ENCODE measurements around the gene RAD21L1. TPM values are rescaled to one million over a fixed set of nuclear protein-coding genes. Genes with fewer than 3 reads are reported as not detected.

RAD21L1 gene
- polyA plus RNA-seq (2013, experiment 1 of 2): 0.88 TPM
- 0.66 TPM for polyA plus RNA-seq (2013, experiment 2 of 2)

GRCh38 chr20:1225783-1226654 lies at the start of gene RAD21L1:
RAD21L1 (plus strand) TSS chr20:1226044; CDS start chr20:1228454, 2,410 bp downstream.
- 0% methylated on average over 40 to 52 of the region's 88 CpGs for WGBS, 2 experiments (ENCODE audit: insufficient coverage in 2 of 2)
- Histone ChIP-seq H3K4me3 (ENCODE audit: extremely low read depth, insufficient read depth, low read length, poor library complexity, severe bottlenecking) (peak within 1 kb of the TSS; percentile 51), H3K36me3 (ENCODE audit: control insufficient read depth, insufficient read depth, low read length) (no peaks in the 10 kb centered on the region), H3K9me3 (ENCODE audit: control insufficient read depth, low read length) (no peaks in the 10 kb centered on the region), H3K4me1 (ENCODE audit: control insufficient read depth, insufficient read depth, low read length, poor library complexity, severe bottlenecking) (no peaks in the 10 kb centered on the region), H3K27ac (ENCODE audit: low read depth, low read length, severe bottlenecking) (peak within 1 kb of the TSS; percentile 78)

- 65 to 68% methylated on average over 5 of the region's 5 CpGs for WGBS, 2 experiments (ENCODE audit: insufficient coverage in 2 of 2)
- Histone ChIP-seq H3K4me3 (ENCODE audit: extremely low read depth, insufficient read depth, low read length, poor library complexity, severe bottlenecking) (no peak overlapping the region), H3K36me3 (ENCODE audit: control insufficient read depth, insufficient read depth, low read length) (peaks cover 21% of the 10 kb centered on the region), H3K27ac (ENCODE audit: low read depth, low read length, severe bottlenecking) (no peak overlapping the region), H3K9me3 (ENCODE audit: control insufficient read depth, low read length) (no peaks in the 10 kb centered on the region), H3K4me1 (ENCODE audit: control insufficient read depth, insufficient read depth, low read length, poor library complexity, severe bottlenecking) (peaks cover 6% of the 10 kb centered on the region)
Measured at GRCh38 chr20:1177680-1178079, 48.2 kb upstream of the RAD21L1 start.

- no peak overlapping the region for H3K27ac ChIP-seq (ENCODE audit: low read depth, low read length, severe bottlenecking)
- peaks cover 6% of the 10 kb centered on the region for H3K4me1 ChIP-seq (ENCODE audit: control insufficient read depth, insufficient read depth, low read length, poor library complexity, severe bottlenecking)
- 90 to 100% methylated on average over 2 to 3 of the region's 3 CpGs for WGBS, 2 experiments (ENCODE audit: insufficient coverage in 2 of 2)
- no peak overlapping the region for H3K4me3 ChIP-seq (ENCODE audit: extremely low read depth, insufficient read depth, low read length, poor library complexity, severe bottlenecking)
- H3K9me3 ChIP-seq (ENCODE audit: control insufficient read depth, low read length): no peaks in the 10 kb centered on the region
- peaks cover 20% of the 10 kb centered on the region for H3K36me3 ChIP-seq (ENCODE audit: control insufficient read depth, insufficient read depth, low read length)
Measured at GRCh38 chr20:1178103-1178502, 47.7 kb upstream of the RAD21L1 start.

GRCh38 chr20:1178623-1179022 lies 47.2 kb upstream of the RAD21L1 start:
- H3K36me3 ChIP-seq (ENCODE audit: control insufficient read depth, insufficient read depth, low read length): peaks cover 20% of the 10 kb centered on the region
- peaks cover 6% of the 10 kb centered on the region for H3K4me1 ChIP-seq (ENCODE audit: control insufficient read depth, insufficient read depth, low read length, poor library complexity, severe bottlenecking)
- WGBS, 2 experiments (ENCODE audit: insufficient coverage in 2 of 2): 92 to 100% methylated on average over 3 of the region's 3 CpGs
- H3K27ac ChIP-seq (ENCODE audit: low read depth, low read length, severe bottlenecking): no peak overlapping the region
- H3K9me3 ChIP-seq (ENCODE audit: control insufficient read depth, low read length): no peaks in the 10 kb centered on the region
- no peak overlapping the region for H3K4me3 ChIP-seq (ENCODE audit: extremely low read depth, insufficient read depth, low read length, poor library complexity, severe bottlenecking)

- Histone ChIP-seq H3K9me3 (ENCODE audit: control insufficient read depth, low read length) (no peaks in the 10 kb centered on the region), H3K4me1 (ENCODE audit: control insufficient read depth, insufficient read depth, low read length, poor library complexity, severe bottlenecking) (peaks cover 6% of the 10 kb centered on the region), H3K27ac (ENCODE audit: low read depth, low read length, severe bottlenecking) (no peak overlapping the region), H3K36me3 (ENCODE audit: control insufficient read depth, insufficient read depth, low read length) (peaks cover 15% of the 10 kb centered on the region), H3K4me3 (ENCODE audit: extremely low read depth, insufficient read depth, low read length, poor library complexity, severe bottlenecking) (no peak overlapping the region)
- 92 to 97% methylated on average over 23 to 27 of the region's 27 CpGs for WGBS, 2 experiments (ENCODE audit: insufficient coverage in 2 of 2)
Measured at GRCh38 chr20:1180949-1181348, 44.9 kb upstream of the RAD21L1 start.

GRCh38 chr20:1182106-1182505 lies 43.7 kb upstream of the RAD21L1 start:
- no peak overlapping the region for H3K4me3 ChIP-seq (ENCODE audit: extremely low read depth, insufficient read depth, low read length, poor library complexity, severe bottlenecking)
- no peak overlapping the region for H3K27ac ChIP-seq (ENCODE audit: low read depth, low read length, severe bottlenecking)
- peaks cover 15% of the 10 kb centered on the region for H3K36me3 ChIP-seq (ENCODE audit: control insufficient read depth, insufficient read depth, low read length)
- no peaks in the 10 kb centered on the region for H3K9me3 ChIP-seq (ENCODE audit: control insufficient read depth, low read length)
- 79% methylated on average over 3 to 4 of the region's 4 CpGs for WGBS, 2 experiments (ENCODE audit: insufficient coverage in 2 of 2)
- peaks cover 14% of the 10 kb centered on the region for H3K4me1 ChIP-seq (ENCODE audit: control insufficient read depth, insufficient read depth, low read length, poor library complexity, severe bottlenecking)

- no peak overlapping the region for H3K27ac ChIP-seq (ENCODE audit: low read depth, low read length, severe bottlenecking)
- H3K4me3 ChIP-seq (ENCODE audit: extremely low read depth, insufficient read depth, low read length, poor library complexity, severe bottlenecking): no peak overlapping the region
- H3K9me3 ChIP-seq (ENCODE audit: control insufficient read depth, low read length): no peaks in the 10 kb centered on the region
- 91 to 100% methylated on average over 1 of the region's 6 CpGs for WGBS, 2 experiments (ENCODE audit: insufficient coverage in 2 of 2)
- peaks cover 24% of the 10 kb centered on the region for H3K4me1 ChIP-seq (ENCODE audit: control insufficient read depth, insufficient read depth, low read length, poor library complexity, severe bottlenecking)
- peaks cover 15% of the 10 kb centered on the region for H3K36me3 ChIP-seq (ENCODE audit: control insufficient read depth, insufficient read depth, low read length)
Measured at GRCh38 chr20:1183153-1183552, 42.7 kb upstream of the RAD21L1 start.

- Histone ChIP-seq H3K4me3 (ENCODE audit: extremely low read depth, insufficient read depth, low read length, poor library complexity, severe bottlenecking) (peak overlapping the region; percentile 58), H3K9me3 (ENCODE audit: control insufficient read depth, low read length) (no peaks in the 10 kb centered on the region), H3K27ac (ENCODE audit: low read depth, low read length, severe bottlenecking) (no peak overlapping the region), H3K36me3 (ENCODE audit: control insufficient read depth, insufficient read depth, low read length) (peaks cover 15% of the 10 kb centered on the region), H3K4me1 (ENCODE audit: control insufficient read depth, insufficient read depth, low read length, poor library complexity, severe bottlenecking) (peaks cover 30% of the 10 kb centered on the region)
- 61 to 70% methylated on average over 3 of the region's 13 CpGs for WGBS, 2 experiments (ENCODE audit: insufficient coverage in 2 of 2)
Measured at GRCh38 chr20:1184260-1184637, 41.6 kb upstream of the RAD21L1 start.

GRCh38 chr20:1184638-1185315 lies 41.1 kb upstream of the RAD21L1 start, which contains the start of gene TMEM74B:
TMEM74B (minus strand) TSS chr20:1184981; CDS start chr20:1183801, 1,180 bp downstream.
- H3K9me3 ChIP-seq (ENCODE audit: control insufficient read depth, low read length): no peaks in the 10 kb centered on the region
- H3K36me3 ChIP-seq (ENCODE audit: control insufficient read depth, insufficient read depth, low read length): peaks cover 12% of the 10 kb centered on the region
- H3K4me1 ChIP-seq (ENCODE audit: control insufficient read depth, insufficient read depth, low read length, poor library complexity, severe bottlenecking): peaks cover 30% of the 10 kb centered on the region
- 6 to 7% methylated on average over 46 to 51 of the region's 76 CpGs for WGBS, 2 experiments (ENCODE audit: insufficient coverage in 2 of 2)
- peak within 1 kb of the TSS; percentile 58 for H3K4me3 ChIP-seq (ENCODE audit: extremely low read depth, insufficient read depth, low read length, poor library complexity, severe bottlenecking)
- H3K27ac ChIP-seq (ENCODE audit: low read depth, low read length, severe bottlenecking): no peak within 1 kb of the TSS

GRCh38 chr20:1185316-1185741 lies 40.5 kb upstream of the RAD21L1 start:
- 0% methylated on average over 12 of the region's 54 CpGs for WGBS, 2 experiments (ENCODE audit: insufficient coverage in 2 of 2)
- no peak overlapping the region for H3K27ac ChIP-seq (ENCODE audit: low read depth, low read length, severe bottlenecking)
- H3K36me3 ChIP-seq (ENCODE audit: control insufficient read depth, insufficient read depth, low read length): peaks cover 7% of the 10 kb centered on the region
- H3K9me3 ChIP-seq (ENCODE audit: control insufficient read depth, low read length): no peaks in the 10 kb centered on the region
- peak overlapping the region; percentile 58 for H3K4me3 ChIP-seq (ENCODE audit: extremely low read depth, insufficient read depth, low read length, poor library complexity, severe bottlenecking)
- H3K4me1 ChIP-seq (ENCODE audit: control insufficient read depth, insufficient read depth, low read length, poor library complexity, severe bottlenecking): peaks cover 30% of the 10 kb centered on the region
